GM12878 (cell line): ENCODE results near the gene CYSRT1. TPM values are rescaled to one million over a fixed set of nuclear protein-coding genes. Genes with fewer than 3 reads are reported as not detected.

Experiments used
- DPF2 ChIP-seq: fragments of 450-650 bp; IDR thresholded peaks from 2 replicates; pipeline ENCODE4 v1.6.1; 2017; ENCODE audit warnings: mild to moderate bottlenecking
- GABPA ChIP-seq: IDR thresholded peaks from 2 replicates; pipeline ENCODE4 v1.6.1; 2014; ENCODE audit warnings: antibody characterized with exemption, low read depth, mild to moderate bottlenecking, inconsistent platforms
- HDGF ChIP-seq: fragments of 450-650 bp; IDR thresholded peaks from 2 replicates; pipeline ENCODE4 v1.6.1; 2016; ENCODE audit warnings: antibody characterized with exemption
- HSF1 ChIP-seq: fragments of 150-350 bp; IDR thresholded peaks from 2 replicates; pipeline ENCODE4 v1.6.1; 2014; ENCODE audit warnings: mild to moderate bottlenecking, low read depth, low read length
- KLF5 ChIP-seq: fragments of 450-650 bp; IDR thresholded peaks from 2 replicates; pipeline ENCODE4 v1.6.1; 2014; ENCODE audit warnings: mild to moderate bottlenecking; ENCODE audit not compliant: partially characterized antibody
- MEF2A ChIP-seq: IDR thresholded peaks from 2 replicates; pipeline ENCODE4 v1.6.1; 2011; ENCODE audit warnings: low read depth, mild to moderate bottlenecking, low read length, moderate library complexity; ENCODE audit not compliant: insufficient read depth
- MEF2B ChIP-seq: fragments of 450-650 bp; IDR thresholded peaks from 2 replicates; pipeline ENCODE4 v1.6.1; 2018; ENCODE audit warnings: mild to moderate bottlenecking, moderate library complexity; ENCODE audit not compliant: partially characterized antibody, poor library complexity, severe bottlenecking
- NFIC ChIP-seq: IDR thresholded peaks from 2 replicates; pipeline ENCODE4 v1.6.1; 2012; ENCODE audit warnings: low read depth, mild to moderate bottlenecking, inconsistent platforms, low read length, moderate library complexity
- POLR2AphosphoS5 ChIP-seq: IDR thresholded peaks from 2 replicates; pipeline ENCODE4 v1.6.1; 2011; ENCODE audit warnings: mild to moderate bottlenecking, low read length, inconsistent platforms
- PRDM15 ChIP-seq: fragments of 450-650 bp; formaldehyde crosslinking; IDR thresholded peaks from 2 replicates; pipeline ENCODE4 v1.4.0; 2020; ENCODE audit warnings: mild to moderate bottlenecking, moderate library complexity
- RB1 ChIP-seq: fragments of 450-650 bp; formaldehyde crosslinking; IDR thresholded peaks from 2 replicates; pipeline ENCODE4 v1.6.1; 2017; ENCODE audit warnings: mild to moderate bottlenecking, borderline replicate concordance
- RFX5 ChIP-seq: IDR thresholded peaks from 2 replicates; pipeline ENCODE4 v1.6.1; 2011; ENCODE audit warnings: low read depth, low read length, improper control_type of control experiment
- RUNX3 ChIP-seq: IDR thresholded peaks from 2 replicates; pipeline ENCODE4 v1.6.1; 2012; ENCODE audit warnings: low read length, inconsistent platforms
- SIX5 ChIP-seq: IDR thresholded peaks from 2 replicates; pipeline ENCODE4 v1.6.1; 2011; ENCODE audit warnings: mild to moderate bottlenecking, low read depth, low read length, moderate library complexity; ENCODE audit not compliant: severe bottlenecking
- SRF ChIP-seq, 2 experiments: IDR thresholded peaks; 2 replicates each; pipeline ENCODE4 v1.6.1; 2011; ENCODE audit warnings: low read depth in 2 of 2, low read length in 2 of 2, mild to moderate bottlenecking in 1 of 2, moderate library complexity in 1 of 2
- TCF12 ChIP-seq: IDR thresholded peaks from 2 replicates; pipeline ENCODE4 v1.6.1; 2011; ENCODE audit warnings: low read depth, mild to moderate bottlenecking, low read length
- WRNIP1 ChIP-seq: IDR thresholded peaks from 2 replicates; pipeline ENCODE4 v1.6.1; 2011; ENCODE audit warnings: low read depth, low read length, improper control_type of control experiment, borderline replicate concordance
- ZBTB4 ChIP-seq: fragments of 450-650 bp; formaldehyde crosslinking; IDR thresholded peaks from 2 replicates; pipeline ENCODE4 v1.4.0; 2022; ENCODE audit warnings: mild to moderate bottlenecking, moderate library complexity
- ZNF24 ChIP-seq: fragments of 450-650 bp; IDR thresholded peaks from 2 replicates; pipeline ENCODE4 v1.6.1; 2017; ENCODE audit warnings: antibody characterized with exemption, mild to moderate bottlenecking
- ZNF622 ChIP-seq: fragments of 450-650 bp; IDR thresholded peaks from 2 replicates; pipeline ENCODE4 v1.6.1; 2017; ENCODE audit warnings: mild to moderate bottlenecking, inconsistent platforms
- polyA plus RNA-seq, 11 experiments: library from polyadenylated mRNA; depleted of rRNA in 4 of 11; unstranded in 6 of 11; stranded (reverse) in 5 of 11; fragments of >200 nt; fragmentation: Nextera tagmentation in 4 of 11; fragmentation: Illumina TruSeq in 1 of 11; extraction: Ambion mirVana in 4 of 11; extraction: Trizol in 1 of 11; gene quantifications; 1 replicate in 1 of 11; 2 replicates in 10 of 11; pipeline versions ENCODE4 v1.2.1 to v1.2.3, GENCODE V29; 2011 to 2016; ENCODE audit warnings: inconsistent platforms in 2 of 11, missing spikeins in 2 of 11, low read depth in 1 of 11
- total RNA-seq, 4 experiments: library from RNA; depleted of rRNA in 3 of 4; stranded (reverse); fragments of >200 nt in 3 of 4; fragmentation: Illumina TruSeq in 1 of 4; extraction: Trizol in 1 of 4; gene quantifications; 2 replicates each; pipeline versions ENCODE4 v1.2.1 to v1.2.3, GENCODE V29; 2013 to 2021
- TF ChIP-seq, protein P1 (sequence below): fragments of 450-650 bp; IDR thresholded peaks from 2 replicates; pipeline ENCODE4 v1.6.1; 2016; ENCODE audit warnings: mild to moderate bottlenecking

The CYSRT1 gene
- total and polyA plus RNA-seq, 10 of the 15 experiments (the other 5 are each of a cell fraction or from before 2014, with no cell fraction given): 0.24 to 3.6 (median 0.97) TPM; not detected in 1

DNA sequence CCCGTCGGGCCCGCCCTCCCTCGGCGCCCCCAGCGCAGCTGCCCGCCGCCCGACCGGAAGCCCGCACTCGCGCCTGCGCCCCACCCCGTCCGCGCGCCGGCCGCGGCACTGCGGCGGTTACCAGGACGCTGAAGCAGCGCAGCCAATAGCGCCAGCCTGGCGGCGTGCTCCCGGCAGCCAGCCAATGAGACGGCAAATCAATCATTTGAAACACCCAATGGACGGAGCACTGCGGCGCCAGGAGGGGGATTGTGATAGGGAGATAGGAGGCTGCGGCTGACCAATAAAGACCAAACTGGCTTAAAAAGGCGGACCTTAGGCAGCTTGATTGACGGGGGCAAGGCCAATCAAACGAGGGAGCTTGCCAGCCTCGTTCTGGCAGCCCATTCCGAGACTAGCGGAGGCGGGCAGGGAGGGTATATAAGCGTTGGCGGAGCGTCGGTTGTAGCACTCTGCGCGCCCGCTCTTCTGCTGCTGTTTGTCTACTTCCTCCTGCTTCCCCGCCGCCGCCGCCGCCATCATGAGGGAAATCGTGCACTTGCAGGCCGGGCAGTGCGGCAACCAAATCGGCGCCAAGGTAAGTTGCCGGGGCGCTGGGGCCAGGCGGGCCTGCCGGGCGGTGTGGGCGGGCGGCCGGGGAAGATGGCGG is 16.0 kb downstream of the CYSRT1 start, which contains the start of gene TUBB4B (continued):
- TF ChIP-seq MEF2A (0 out of 2 replicates have a peak, but pooled peaks have one; percentile 48), ZBTB4 (CRISPR knock-in tag) (no peak), TCF12 (peak; percentile 83), ZNF622 (no peak), MEF2B (no peak), WRNIP1 (no peak), HSF1 (no peak), SRF (IDR thresholded peaks at IDR 0.05; ENCODE audit: low read depth in 2 of 2, low read length in 2 of 2) (no peak), SIX5 (no peak), RB1 (peak; percentile 93; the same call in 1 of the 2 replicates), HDGF (no peak), RFX5 (peak; percentile 75; the same call in 1 of the 2 replicates), RUNX3 (no peak), DPF2 (peak; percentile 100), ZNF24 (peak; percentile 39; the same call in 1 of the 2 replicates), NFIC (no peak), PRDM15 (CRISPR knock-in tag) (no peak), POLR2AphosphoS5 (peak; percentile 99), KLF5 (peak; percentile 91), GABPA (no peak)
- TF ChIP-seq, protein P1, sequence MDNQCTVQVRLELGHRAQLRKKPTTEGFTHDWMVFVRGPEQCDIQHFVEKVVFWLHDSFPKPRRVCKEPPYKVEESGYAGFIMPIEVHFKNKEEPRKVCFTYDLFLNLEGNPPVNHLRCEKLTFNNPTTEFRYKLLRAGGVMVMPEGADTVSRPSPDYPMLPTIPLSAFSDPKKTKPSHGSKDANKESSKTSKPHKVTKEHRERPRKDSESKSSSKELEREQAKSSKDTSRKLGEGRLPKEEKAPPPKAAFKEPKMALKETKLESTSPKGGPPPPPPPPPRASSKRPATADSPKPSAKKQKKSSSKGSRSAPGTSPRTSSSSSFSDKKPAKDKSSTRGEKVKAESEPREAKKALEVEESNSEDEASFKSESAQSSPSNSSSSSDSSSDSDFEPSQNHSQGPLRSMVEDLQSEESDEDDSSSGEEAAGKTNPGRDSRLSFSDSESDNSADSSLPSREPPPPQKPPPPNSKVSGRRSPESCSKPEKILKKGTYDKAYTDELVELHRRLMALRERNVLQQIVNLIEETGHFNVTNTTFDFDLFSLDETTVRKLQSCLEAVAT: no peak; the same call in 1 of the 2 replicates
